SH-SY5Y (cell line): ENCODE measurements around the gene TMEM176A.

Source experiments
- GATA2 ChIP-seq: IDR thresholded peaks from 2 replicates; pipeline ENCODE4 v1.6.1; 2011; ENCODE audit warnings: mild to moderate bottlenecking, low read depth, low read length
- GATA3 ChIP-seq: IDR thresholded peaks from 2 replicates; pipeline ENCODE4 v1.6.1; 2011; ENCODE audit warnings: low read depth, mild to moderate bottlenecking, low read length, moderate library complexity

- no peak for TF ChIP-seq GATA2
- TF ChIP-seq GATA3: no peak
These were observed 13.9 kb downstream of the TMEM176A start for GRCh38 chr7:150814328-150815001.
